ENCODE results near the gene PPP2CA. TPM values are rescaled to one million over a fixed set of nuclear protein-coding genes. Genes with fewer than 3 reads are reported as not detected.
A peak's percentile ranks its signal among the peaks of the same experiment; 100 is the strongest.

PPP2CA gene
- total and polyA plus RNA-seq, 4 donors = 32.2 to 117 (median 104) TPM

DNA sequence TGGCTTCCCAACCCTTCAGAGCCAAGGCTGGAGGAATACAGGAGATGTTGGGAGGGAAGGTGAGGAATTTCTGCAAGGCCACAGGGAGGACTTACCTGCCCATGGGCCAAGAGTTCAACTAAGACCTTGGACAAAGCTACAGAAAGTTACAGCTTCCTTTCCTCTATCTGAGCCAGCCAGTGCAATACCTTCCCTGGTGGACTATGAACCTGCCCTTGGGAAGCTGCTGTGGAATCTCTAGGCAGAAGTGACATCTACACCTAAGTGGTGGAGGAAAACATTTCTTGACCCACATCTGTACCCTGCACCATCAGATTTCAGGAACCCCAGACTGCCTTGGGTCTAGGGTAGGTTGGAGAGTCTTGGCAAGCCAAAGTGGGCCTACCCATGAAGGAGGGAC lies 42.4 kb downstream of the PPP2CA start:
- no peaks in the 10 kb centered on the region for H3K9me3 ChIP-seq (ENCODE audit: control insufficient read depth in 4 of 4, insufficient read depth in 3 of 4, low read length in 3 of 4)
- H3K4me1 ChIP-seq (ENCODE audit: control insufficient read depth in 5 of 5, insufficient read depth in 5 of 5, low read length in 5 of 5) = no peaks in the 10 kb centered on the region
- no peak for TF ChIP-seq CTCF (IDR thresholded peaks at IDR 0.05; ENCODE audit: control extremely low read depth, extremely low read depth)
- H3K36me3 ChIP-seq (ENCODE audit: control insufficient read depth in 4 of 4, insufficient read depth in 4 of 4, low read length in 4 of 4) = no peaks in the 10 kb centered on the region
- no peak overlapping the region for H3K4me3 ChIP-seq
- ATAC-seq (ENCODE audit: insufficient read depth, low FRiP score) = no peak
- DNase-seq = no peak
- no peak overlapping the region for H3K9ac ChIP-seq (ENCODE audit: insufficient read depth in 1 of 2, low read length in 2 of 2)
- H3K27me3 ChIP-seq (ENCODE audit: control insufficient read depth in 3 of 3, insufficient read depth in 3 of 3, low read length in 2 of 3) = no peaks in the 10 kb centered on the region
- no peak overlapping the region for H3K27ac ChIP-seq (ENCODE audit: low read depth in 1 of 2, low read length in 1 of 2)

GRCh38 chr5:134178096-134178419 lies 47.8 kb downstream of the PPP2CA start:
- Histone ChIP-seq H3K4me1 (ENCODE audit: control insufficient read depth in 5 of 5, insufficient read depth in 5 of 5, low read length in 5 of 5) (peaks cover 2 to 22% (median 4%) of the 10 kb centered on the region in 5 donors), H3K9me3 (ENCODE audit: control insufficient read depth in 4 of 4, insufficient read depth in 3 of 4, low read length in 3 of 4) (no peaks in the 10 kb centered on the region), H3K27me3 (ENCODE audit: control insufficient read depth in 3 of 3, insufficient read depth in 3 of 3, low read length in 2 of 3) (no peaks in the 10 kb centered on the region), H3K9ac (ENCODE audit: insufficient read depth in 1 of 2, low read length in 2 of 2) (no peak overlapping the region), H3K27ac (ENCODE audit: low read depth in 1 of 2, low read length in 1 of 2) (peak overlapping the region in 1 of 2 donors; percentile 26), H3K4me3 (no peak overlapping the region), H3K36me3 (ENCODE audit: control insufficient read depth in 4 of 4, insufficient read depth in 4 of 4, low read length in 4 of 4) (peaks cover 2 to 5% (median 4%) of the 10 kb centered on the region in 4 donors)
- WGBS, 2 donors = 86 to 89% methylated on average over 3 of the region's 3 CpGs
- no peak for TF ChIP-seq CTCF (IDR thresholded peaks at IDR 0.05; ENCODE audit: control extremely low read depth, extremely low read depth)
- no peak for ATAC-seq (ENCODE audit: insufficient read depth, low FRiP score)
- no peak for DNase-seq

GRCh38 chr5:134177369-134178095 lies 48.3 kb downstream of the PPP2CA start:
- ATAC-seq (ENCODE audit: insufficient read depth, low FRiP score) (peak; percentile 31), DNase-seq (peak in 2 of 3 donors; percentile 36 to 86)
- H3K4me3 ChIP-seq = peak overlapping the region; percentile 88
- H3K36me3 ChIP-seq (ENCODE audit: control insufficient read depth in 4 of 4, insufficient read depth in 4 of 4, low read length in 4 of 4) = peaks cover 3 to 7% (median 6%) of the 10 kb centered on the region in 4 donors
- no peak for TF ChIP-seq CTCF (IDR thresholded peaks at IDR 0.05; ENCODE audit: control extremely low read depth, extremely low read depth)
- H3K9ac ChIP-seq (ENCODE audit: insufficient read depth in 1 of 2, low read length in 2 of 2) = peak overlapping the region; percentile 88 to 96
- peak overlapping the region; percentile 96 to 99 for H3K27ac ChIP-seq (ENCODE audit: low read depth in 1 of 2, low read length in 1 of 2)
- H3K27me3 ChIP-seq (ENCODE audit: control insufficient read depth in 3 of 3, insufficient read depth in 3 of 3, low read length in 2 of 3) = no peaks in the 10 kb centered on the region
- no peaks in the 10 kb centered on the region for H3K9me3 ChIP-seq (ENCODE audit: control insufficient read depth in 4 of 4, insufficient read depth in 3 of 4, low read length in 3 of 4)
- 24 to 31% methylated on average over 29 of the region's 29 CpGs for WGBS, 2 donors
- H3K4me1 ChIP-seq (ENCODE audit: control insufficient read depth in 5 of 5, insufficient read depth in 5 of 5, low read length in 5 of 5) = peaks cover 2 to 22% (median 4%) of the 10 kb centered on the region in 5 donors
